ENCODE data around the gene MAN2B1.

MAN2B1 gene

GRCh38 chr19:12641456-12641855, 25.1 kb downstream of the MAN2B1 start:
- no peak overlapping the region for H2AK5ac ChIP-seq (ENCODE audit: low read length, severe bottlenecking)
- no peaks in the 10 kb centered on the region for H3K79me1 ChIP-seq (replicated peaks; ENCODE audit: low read length, poor library complexity, severe bottlenecking)
- peaks cover 6% of the 10 kb centered on the region for H3K4me1 ChIP-seq (ENCODE audit: control insufficient read depth, insufficient read depth, low read depth, low read length)
- H4K91ac ChIP-seq (ENCODE audit: low read length) = no peak overlapping the region
- no peak overlapping the region for H3K27ac ChIP-seq (ENCODE audit: low read length, poor library complexity, severe bottlenecking)
- no peak overlapping the region for H3K4me3 ChIP-seq (ENCODE audit: insufficient read depth in 1 of 2, low read depth in 1 of 2, low read length in 2 of 2)
- no peak overlapping the region for H3K23ac ChIP-seq (ENCODE audit: low read length in 2 of 2)
- no peak overlapping the region for H4K8ac ChIP-seq (ENCODE audit: low read length)
- no peaks in the 10 kb centered on the region for H3K9me3 ChIP-seq (ENCODE audit: control insufficient read depth, low read length)
- DNase-seq = no peak
- H3K9ac ChIP-seq (ENCODE audit: low read length) = no peak overlapping the region
- no peaks in the 10 kb centered on the region for H3K27me3 ChIP-seq (ENCODE audit: control insufficient read depth in 1 of 2, insufficient read depth in 1 of 2, low read length in 2 of 2)
- no peak overlapping the region for H3K18ac ChIP-seq (ENCODE audit: low read depth in 1 of 2, low read length in 2 of 2)
- WGBS = 85% methylated on average over 13 of the region's 13 CpGs
- H2BK15ac ChIP-seq (ENCODE audit: low read depth, poor library complexity, severe bottlenecking) = no peak overlapping the region
- peaks cover 0 to 1% of the 10 kb centered on the region in 2 experiments for H3K36me3 ChIP-seq (ENCODE audit: control insufficient read depth in 1 of 2, insufficient read depth in 2 of 2, low read depth in 1 of 2, low read length in 2 of 2)
- no peak overlapping the region for H2BK5ac ChIP-seq (ENCODE audit: low read depth, low read length, poor library complexity, severe bottlenecking)
- no peak overlapping the region for H2BK12ac ChIP-seq (ENCODE audit: low read length in 2 of 2)
- no peak overlapping the region for H2BK120ac ChIP-seq (ENCODE audit: low read depth, low read length)
- no peak overlapping the region for H2AFZ ChIP-seq (ENCODE audit: low read depth, low read length)
- H3K14ac ChIP-seq (ENCODE audit: low read length in 2 of 2) = no peak overlapping the region
- H3K4me2 ChIP-seq (ENCODE audit: low read length, poor library complexity, severe bottlenecking) = no peak overlapping the region
- H3K4ac ChIP-seq (ENCODE audit: low read depth in 1 of 2, low read length in 2 of 2) = no peak overlapping the region

GRCh38 chr19:12639901-12640613, 26.5 kb downstream of the MAN2B1 start:
- Histone ChIP-seq H3K36me3 (ENCODE audit: control insufficient read depth in 1 of 2, insufficient read depth in 2 of 2, low read depth in 1 of 2, low read length in 2 of 2) (no peaks in the 10 kb centered on the region), H3K4me2 (ENCODE audit: low read length, poor library complexity, severe bottlenecking) (peak overlapping the region; percentile 20), H4K8ac (ENCODE audit: low read length) (peak overlapping the region; percentile 66), H4K91ac (ENCODE audit: low read length) (peak overlapping the region; percentile 52), H3K14ac (ENCODE audit: low read length in 2 of 2) (peak overlapping the region in 1 of 2 experiments; percentile 35), H2BK120ac (ENCODE audit: low read depth, low read length) (no peak overlapping the region), H3K4ac (ENCODE audit: low read depth in 1 of 2, low read length in 2 of 2) (no peak overlapping the region), H3K18ac (ENCODE audit: low read depth in 1 of 2, low read length in 2 of 2) (no peak overlapping the region), H2BK12ac (ENCODE audit: low read length in 2 of 2) (no peak overlapping the region), H3K23ac (ENCODE audit: low read length in 2 of 2) (no peak overlapping the region), H3K27ac (ENCODE audit: low read length, poor library complexity, severe bottlenecking) (no peak overlapping the region), H3K4me1 (ENCODE audit: control insufficient read depth, insufficient read depth, low read depth, low read length) (peaks cover 6% of the 10 kb centered on the region), H2AK5ac (ENCODE audit: low read length, severe bottlenecking) (no peak overlapping the region), H3K9me3 (ENCODE audit: control insufficient read depth, low read length) (no peaks in the 10 kb centered on the region), H3K4me3 (ENCODE audit: insufficient read depth in 1 of 2, low read depth in 1 of 2, low read length in 2 of 2) (peak overlapping the region in 1 of 2 experiments; percentile 66), H2BK5ac (ENCODE audit: low read depth, low read length, poor library complexity, severe bottlenecking) (no peak overlapping the region), H3K79me1 (replicated peaks; ENCODE audit: low read length, poor library complexity, severe bottlenecking) (no peaks in the 10 kb centered on the region), H2BK15ac (ENCODE audit: low read depth, poor library complexity, severe bottlenecking) (no peak overlapping the region), H3K27me3 (ENCODE audit: control insufficient read depth in 1 of 2, insufficient read depth in 1 of 2, low read length in 2 of 2) (no peaks in the 10 kb centered on the region), H3K9ac (ENCODE audit: low read length) (peak overlapping the region; percentile 74), H2AFZ (ENCODE audit: low read depth, low read length) (no peak overlapping the region)
- WGBS = 19% methylated on average over 39 of the region's 39 CpGs
- DNase-seq = peak; percentile 84

GRCh38 chr19:12638611-12639182, 27.8 kb downstream of the MAN2B1 start:
- no peak overlapping the region for H2AFZ ChIP-seq (ENCODE audit: low read depth, low read length)
- no peaks in the 10 kb centered on the region for H3K36me3 ChIP-seq (ENCODE audit: control insufficient read depth in 1 of 2, insufficient read depth in 2 of 2, low read depth in 1 of 2, low read length in 2 of 2)
- H3K27ac ChIP-seq (ENCODE audit: low read length, poor library complexity, severe bottlenecking) = no peak overlapping the region
- no peaks in the 10 kb centered on the region for H3K27me3 ChIP-seq (ENCODE audit: control insufficient read depth in 1 of 2, insufficient read depth in 1 of 2, low read length in 2 of 2)
- no peak overlapping the region for H3K4me3 ChIP-seq (ENCODE audit: insufficient read depth in 1 of 2, low read depth in 1 of 2, low read length in 2 of 2)
- H2BK5ac ChIP-seq (ENCODE audit: low read depth, low read length, poor library complexity, severe bottlenecking) = no peak overlapping the region
- no peaks in the 10 kb centered on the region for H3K9me3 ChIP-seq (ENCODE audit: control insufficient read depth, low read length)
- no peak for DNase-seq
- H2AK5ac ChIP-seq (ENCODE audit: low read length, severe bottlenecking) = no peak overlapping the region
- H3K14ac ChIP-seq (ENCODE audit: low read length in 2 of 2) = no peak overlapping the region
- no peak overlapping the region for H2BK15ac ChIP-seq (ENCODE audit: low read depth, poor library complexity, severe bottlenecking)
- H2BK120ac ChIP-seq (ENCODE audit: low read depth, low read length) = no peak overlapping the region
- no peak overlapping the region for H3K4me2 ChIP-seq (ENCODE audit: low read length, poor library complexity, severe bottlenecking)
- no peak overlapping the region for H3K18ac ChIP-seq (ENCODE audit: low read depth in 1 of 2, low read length in 2 of 2)
- H3K79me1 ChIP-seq (replicated peaks; ENCODE audit: low read length, poor library complexity, severe bottlenecking) = no peaks in the 10 kb centered on the region
- H3K4ac ChIP-seq (ENCODE audit: low read depth in 1 of 2, low read length in 2 of 2) = no peak overlapping the region
- 97% methylated on average over 22 of the region's 22 CpGs for WGBS
- H4K91ac ChIP-seq (ENCODE audit: low read length) = no peak overlapping the region
- no peak overlapping the region for H3K23ac ChIP-seq (ENCODE audit: low read length in 2 of 2)
- no peak overlapping the region for H2BK12ac ChIP-seq (ENCODE audit: low read length in 2 of 2)
- no peak overlapping the region for H4K8ac ChIP-seq (ENCODE audit: low read length)
- no peak overlapping the region for H3K9ac ChIP-seq (ENCODE audit: low read length)
- peaks cover 6% of the 10 kb centered on the region for H3K4me1 ChIP-seq (ENCODE audit: control insufficient read depth, insufficient read depth, low read depth, low read length)

GRCh38 chr19:12636631-12637030, 29.9 kb downstream of the MAN2B1 start:
- Histone ChIP-seq H4K8ac (ENCODE audit: low read length) (no peak overlapping the region), H2AK5ac (ENCODE audit: low read length, severe bottlenecking) (no peak overlapping the region), H2BK120ac (ENCODE audit: low read depth, low read length) (no peak overlapping the region), H3K4me1 (ENCODE audit: control insufficient read depth, insufficient read depth, low read depth, low read length) (peaks cover 6% of the 10 kb centered on the region), H3K27me3 (ENCODE audit: control insufficient read depth in 1 of 2, insufficient read depth in 1 of 2, low read length in 2 of 2) (no peaks in the 10 kb centered on the region), H3K14ac (ENCODE audit: low read length in 2 of 2) (no peak overlapping the region), H3K23ac (ENCODE audit: low read length in 2 of 2) (no peak overlapping the region), H4K91ac (ENCODE audit: low read length) (no peak overlapping the region), H2AFZ (ENCODE audit: low read depth, low read length) (no peak overlapping the region), H3K18ac (ENCODE audit: low read depth in 1 of 2, low read length in 2 of 2) (no peak overlapping the region), H3K9ac (ENCODE audit: low read length) (no peak overlapping the region), H3K4me3 (ENCODE audit: insufficient read depth in 1 of 2, low read depth in 1 of 2, low read length in 2 of 2) (no peak overlapping the region), H2BK12ac (ENCODE audit: low read length in 2 of 2) (no peak overlapping the region), H2BK15ac (ENCODE audit: low read depth, poor library complexity, severe bottlenecking) (no peak overlapping the region), H3K4me2 (ENCODE audit: low read length, poor library complexity, severe bottlenecking) (no peak overlapping the region), H3K36me3 (ENCODE audit: control insufficient read depth in 1 of 2, insufficient read depth in 2 of 2, low read depth in 1 of 2, low read length in 2 of 2) (peaks cover 7 to 10% of the 10 kb centered on the region in 2 experiments), H3K79me1 (replicated peaks; ENCODE audit: low read length, poor library complexity, severe bottlenecking) (no peaks in the 10 kb centered on the region), H2BK5ac (ENCODE audit: low read depth, low read length, poor library complexity, severe bottlenecking) (no peak overlapping the region), H3K4ac (ENCODE audit: low read depth in 1 of 2, low read length in 2 of 2) (no peak overlapping the region), H3K9me3 (ENCODE audit: control insufficient read depth, low read length) (peaks cover 11% of the 10 kb centered on the region), H3K27ac (ENCODE audit: low read length, poor library complexity, severe bottlenecking) (no peak overlapping the region)
- 92% methylated on average over 13 of the region's 13 CpGs for WGBS
- no peak for DNase-seq
